IMR-90 (cell line): Measurements from ENCODE around the gene ATP2C2. TPM values are rescaled to one million over a fixed set of nuclear protein-coding genes. Genes with fewer than 3 reads are reported as not detected.

Experiments
- ATAC-seq: fragments of 200-7000 bp; cut with Tn5 transposase; 2 replicates; pipeline ENCODE4 v1.9.1; 2020; ENCODE audit warnings: low read depth, mild to moderate bottlenecking, moderate library complexity
- BruUV-seq: library from RNA; stranded (reverse); fragments of 400-500 nt; replicated peaks from 2 replicates; lab custom pipeline; 2021; lab: Mats Ljungman, UMichigan
- CTCF ChIA-PET: fragments of 300-600 bp; formaldehyde crosslinking; extraction: SDS; loops from one replicate; lab custom pipeline; 2021; ENCODE audit warnings: antibody characterized with exemption; lab: Yijun Ruan, JAX
- POLR2A ChIA-PET: fragments of 300-600 bp; sonication (Branson Sonifier 250); formaldehyde crosslinking; loops from one replicate; lab custom pipeline; 2022; ENCODE audit warnings: antibody characterized with exemption; ENCODE audit not compliant: unreplicated experiment; lab: Charles Lee
- DNase-seq: peaks from one replicate; pipeline ENCODE4 v3.0.0; 2013
- H2AFZ ChIP-seq: replicated peaks from 2 replicates; pipeline ENCODE3; 2013; ENCODE audit warnings: low read length, mild to moderate bottlenecking; ENCODE audit not compliant: poor library complexity
- H2AK5ac ChIP-seq: 2 replicates; pipeline ENCODE4 v1.6.1; 2013; ENCODE audit warnings: low read depth, low read length, inconsistent platforms
- H2AK9ac ChIP-seq: replicated peaks from 2 replicates; pipeline ENCODE3; 2013; ENCODE audit warnings: mild to moderate bottlenecking, low read depth, low read length, moderate library complexity; ENCODE audit not compliant: poor library complexity
- H2BK120ac ChIP-seq: 2 replicates; pipeline ENCODE4 v1.6.1; 2013; ENCODE audit warnings: low read depth, low read length, inconsistent platforms
- H2BK15ac ChIP-seq: 3 replicates; pipeline ENCODE4 v1.6.1; 2013; ENCODE audit warnings: low read depth, low read length, inconsistent platforms
- H2BK20ac ChIP-seq: 2 replicates; pipeline ENCODE4 v1.6.1; 2013; ENCODE audit warnings: low read depth, mild to moderate bottlenecking, inconsistent platforms, low read length, moderate library complexity
- H2BK5ac ChIP-seq: 2 replicates; pipeline ENCODE4 v1.6.1; 2013; ENCODE audit warnings: mild to moderate bottlenecking, low read depth, low read length, inconsistent platforms; ENCODE audit not compliant: poor library complexity, severe bottlenecking
- H3K14ac ChIP-seq: replicated peaks from 2 replicates; pipeline ENCODE4 v1.6.1; 2013; ENCODE audit warnings: low read depth, low read length, inconsistent platforms
- H3K18ac ChIP-seq: 2 replicates; pipeline ENCODE4 v1.6.1; 2013; ENCODE audit warnings: low read depth, low read length, control low read depth
- H3K23ac ChIP-seq: 2 replicates; pipeline ENCODE4 v1.6.1; 2013; ENCODE audit warnings: low read depth, low read length, inconsistent platforms
- H3K27ac ChIP-seq: 2 replicates; pipeline ENCODE4 v1.5.1; 2013; ENCODE audit warnings: mild to moderate bottlenecking, control low read depth, low read length; ENCODE audit not compliant: insufficient read depth
- H3K27me3 ChIP-seq: 2 replicates; pipeline ENCODE4 v1.6.1; 2013; ENCODE audit warnings: low read length; ENCODE audit not compliant: control insufficient read depth, insufficient read depth
- H3K36me3 ChIP-seq: 2 replicates; pipeline ENCODE4 v1.6.1; 2013; ENCODE audit warnings: low read length, mixed read lengths; ENCODE audit not compliant: control insufficient read depth, insufficient read depth
- H3K4ac ChIP-seq: 2 replicates; pipeline ENCODE4 v1.6.1; 2013; ENCODE audit warnings: low read depth, low read length, inconsistent platforms
- H3K4me1 ChIP-seq: 2 replicates; pipeline ENCODE4 v1.6.1; 2013; ENCODE audit warnings: low read length, mixed read lengths; ENCODE audit not compliant: control insufficient read depth, insufficient read depth
- H3K4me2 ChIP-seq: 2 replicates; pipeline ENCODE4 v1.6.1; 2013; ENCODE audit warnings: low read depth, mild to moderate bottlenecking, control low read depth, low read length, moderate library complexity
- H3K4me3 ChIP-seq: 2 replicates; pipeline ENCODE4 v1.5.1; 2013; ENCODE audit warnings: low read depth, mild to moderate bottlenecking, control low read depth, low read length, moderate library complexity; ENCODE audit not compliant: insufficient read depth
- H3K56ac ChIP-seq: 2 replicates; pipeline ENCODE4 v1.6.1; 2013; ENCODE audit warnings: low read length, inconsistent platforms; ENCODE audit not compliant: insufficient read depth; ENCODE audit errors: extremely low read depth
- H3K79me1 ChIP-seq, 2 experiments: 2 replicates each; pipeline ENCODE4 v1.6.1; 2013; ENCODE audit warnings: low read length in 2 of 2, inconsistent platforms in 1 of 2, low read depth in 1 of 2
- H3K9ac ChIP-seq: 2 replicates; pipeline ENCODE4 v1.6.1; 2013; ENCODE audit warnings: low read depth, low read length, control low read depth
- H3K9me1 ChIP-seq: 2 replicates; pipeline ENCODE4 v1.6.1; 2013; ENCODE audit warnings: low read length, inconsistent platforms; ENCODE audit not compliant: insufficient read depth
- H3K9me3 ChIP-seq: 2 replicates; pipeline ENCODE4 v1.6.1; 2013; ENCODE audit warnings: low read length; ENCODE audit not compliant: control insufficient read depth, insufficient read depth
- H4K20me1 ChIP-seq: 2 replicates; pipeline ENCODE4 v1.6.1; 2013; ENCODE audit warnings: low read length, inconsistent platforms; ENCODE audit not compliant: insufficient read depth
- H4K5ac ChIP-seq: 2 replicates; pipeline ENCODE4 v1.6.1; 2013; ENCODE audit warnings: mild to moderate bottlenecking, low read depth, low read length, control low read depth
- H4K8ac ChIP-seq, 2 experiments: 2 replicates each; pipeline ENCODE4 v1.6.1; 2013; ENCODE audit warnings: low read depth in 2 of 2, low read length in 2 of 2, control low read depth in 1 of 2, inconsistent platforms in 1 of 2
- H4K91ac ChIP-seq: 2 replicates; pipeline ENCODE4 v1.6.1; 2013; ENCODE audit warnings: low read depth, low read length, inconsistent platforms; ENCODE audit not compliant: insufficient read depth
- CEBPB ChIP-seq: IDR thresholded peaks from 2 replicates; pipeline ENCODE4 v1.6.1; 2012; ENCODE audit warnings: low read depth, low read length, improper control_type of control experiment
- CHD1 ChIP-seq: IDR thresholded peaks from 2 replicates; pipeline ENCODE4 v1.6.1; 2012; ENCODE audit warnings: low read depth, low read length, improper control_type of control experiment
- MAFK ChIP-seq: IDR thresholded peaks from 2 replicates; pipeline ENCODE4 v1.6.1; 2012; ENCODE audit warnings: low read depth, low read length, improper control_type of control experiment
- MXI1 ChIP-seq: IDR thresholded peaks from 2 replicates; pipeline ENCODE4 v1.6.1; 2012; ENCODE audit warnings: low read depth, mild to moderate bottlenecking, low read length, moderate library complexity, borderline replicate concordance
- NFE2L2 ChIP-seq: fragments of 150-350 bp; IDR thresholded peaks from 2 replicates; pipeline ENCODE4 v1.6.1; 2016; ENCODE audit warnings: low read depth, mild to moderate bottlenecking, low read length
- POLR2A ChIP-seq: IDR thresholded peaks from 2 replicates; pipeline ENCODE4 v1.6.1; 2012; ENCODE audit warnings: mild to moderate bottlenecking, low read depth, low read length
- WGBS, 2 experiments: methylation state at CpG; one replicate each; pipeline versions ENCODE4 v1.1.5 to v1.1.7; 2013; ENCODE audit warnings: missing lambda C conversion rate in 2 of 2; ENCODE audit not compliant: insufficient read length in 1 of 2; ENCODE audit errors: extremely low coverage in 2 of 2; 5-methylcytosine and 5-hydroxymethylcytosine counted together
- dilution Hi-C: fragments of 300-500 bp; cut with HindIII; formaldehyde crosslinking; loops from one replicate; pipeline ENCODE4 v1.14.3; 2018; ENCODE audit warnings: low sequenced_read_pairs; ENCODE audit not compliant: unreplicated experiment
- in situ Hi-C: fragments of 300-500 bp; cut with MboI; formaldehyde crosslinking; loops from 3 replicates; pipeline ENCODE4 v1.14.3; 2019; ENCODE audit warnings: low sequenced_read_pairs, inconsistent platforms, mixed read lengths
- intact Hi-C: fragments of 100-400 bp; cut with micrococcal nuclease; formaldehyde crosslinking; loops from 2 replicates; pipeline ENCODE4 v1.10.0; 2022
- polyA plus RNA-seq, 3 experiments: library from polyadenylated mRNA; depleted of rRNA; stranded (reverse); fragments of >200 nt; gene quantifications; 2 replicates each; pipeline ENCODE4 v1.2.3, GENCODE V29; 2012; ENCODE audit warnings: low replicate concordance in 1 of 3
- total RNA-seq: library from RNA; depleted of rRNA; stranded (reverse); fragments of >200 nt; gene quantifications from 2 replicates; pipeline ENCODE4 v1.2.3, GENCODE V29; 2012
- TF ChIP-seq, protein P1 (sequence below): fragments of 150-350 bp; IDR thresholded peaks from 2 replicates; pipeline ENCODE4 v1.6.1; 2016; ENCODE audit warnings: low read depth, mild to moderate bottlenecking, low read length, moderate library complexity, borderline replicate concordance
- TF ChIP-seq, protein P2 (sequence below): fragments of 150-350 bp; IDR thresholded peaks from 2 replicates; pipeline ENCODE4 v1.6.1; 2017; ENCODE audit warnings: mild to moderate bottlenecking, antibody characterized with exemption, low read length, low read depth

The ATP2C2 gene
- total and polyA plus RNA-seq, 2 of the 4 experiments (the other 2 are of a cell fraction): not detected

DNA sequence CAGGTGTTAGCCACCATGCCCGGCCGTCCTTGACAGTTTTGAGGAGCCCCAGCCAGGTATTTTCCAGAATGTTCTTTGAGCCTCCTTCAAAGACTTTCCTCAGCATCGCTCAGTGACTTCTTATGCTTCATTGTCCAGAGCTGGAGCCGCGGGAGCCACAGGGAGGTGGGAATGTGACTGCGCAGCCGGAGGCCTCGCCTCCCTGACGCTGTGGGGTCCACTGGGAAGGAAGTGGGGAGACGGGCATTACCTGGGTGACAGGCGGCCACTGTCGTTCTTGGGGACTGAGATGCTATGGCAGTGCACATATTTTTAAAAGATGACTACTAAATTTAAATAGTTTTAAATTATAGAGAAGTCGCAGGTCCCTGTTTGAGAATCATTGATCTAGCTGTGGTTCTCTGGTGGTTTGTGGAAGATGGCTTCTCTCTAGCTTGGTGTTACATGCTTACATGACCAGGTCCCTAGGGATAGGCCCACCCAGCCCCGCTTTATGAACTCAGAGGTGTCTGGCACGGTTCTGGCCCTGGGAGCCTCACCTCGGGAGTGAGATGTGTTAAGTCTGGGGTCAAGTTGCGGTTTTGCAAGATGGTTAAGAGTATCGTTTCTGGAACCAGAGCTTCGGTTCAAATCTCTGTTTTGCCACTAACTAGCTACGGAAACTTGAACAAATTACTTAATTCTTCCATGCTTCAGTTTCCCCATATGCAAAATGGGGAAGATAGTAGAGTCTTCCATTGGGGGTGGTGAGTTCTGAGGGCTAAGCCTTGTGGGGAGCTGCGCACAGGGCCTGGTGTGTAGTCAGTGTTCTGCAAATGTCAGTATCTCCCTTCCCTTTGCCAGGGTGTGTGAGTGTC, 53.0 kb downstream of the ATP2C2 start:
- Histone ChIP-seq H2AK5ac (no peak overlapping the region), H4K8ac (no peak overlapping the region), H2BK15ac (no peak overlapping the region), H3K4me1 (no peaks in the 10 kb centered on the region), H2BK20ac (no peak overlapping the region), H2AFZ (no peak overlapping the region), H3K9ac (no peak overlapping the region), H3K23ac (no peak overlapping the region), H3K4me3 (no peak overlapping the region), H2BK120ac (no peak overlapping the region), H3K56ac (no peak overlapping the region), H3K14ac (no peak overlapping the region), H3K79me1 (no peaks in the 10 kb centered on the region), H3K18ac (no peak overlapping the region), H4K91ac (no peak overlapping the region), H3K9me1 (no peaks in the 10 kb centered on the region), H4K20me1 (no peaks in the 10 kb centered on the region), H2AK9ac (no peak overlapping the region), H2BK5ac (no peak overlapping the region), H3K36me3 (no peaks in the 10 kb centered on the region), H3K27me3 (peaks cover 34% of the 10 kb centered on the region), H3K4me2 (no peak overlapping the region), H3K27ac (no peak overlapping the region), H4K5ac (no peak overlapping the region), H3K4ac (no peak overlapping the region), H3K9me3 (no peaks in the 10 kb centered on the region)
- ATAC-seq (no peak), DNase-seq (no peak)
- in situ Hi-C loops: no loop called here
- TF ChIP-seq NFE2L2: no peak
- TF ChIP-seq CHD1: no peak
- TF ChIP-seq, protein P1, sequence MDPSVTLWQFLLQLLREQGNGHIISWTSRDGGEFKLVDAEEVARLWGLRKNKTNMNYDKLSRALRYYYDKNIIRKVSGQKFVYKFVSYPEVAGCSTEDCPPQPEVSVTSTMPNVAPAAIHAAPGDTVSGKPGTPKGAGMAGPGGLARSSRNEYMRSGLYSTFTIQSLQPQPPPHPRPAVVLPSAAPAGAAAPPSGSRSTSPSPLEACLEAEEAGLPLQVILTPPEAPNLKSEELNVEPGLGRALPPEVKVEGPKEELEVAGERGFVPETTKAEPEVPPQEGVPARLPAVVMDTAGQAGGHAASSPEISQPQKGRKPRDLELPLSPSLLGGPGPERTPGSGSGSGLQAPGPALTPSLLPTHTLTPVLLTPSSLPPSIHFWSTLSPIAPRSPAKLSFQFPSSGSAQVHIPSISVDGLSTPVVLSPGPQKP: no peak
- no peak for TF ChIP-seq MAFK
- no peak for TF ChIP-seq MXI1
- TF ChIP-seq CEBPB: no peak
- TF ChIP-seq, protein P2, sequence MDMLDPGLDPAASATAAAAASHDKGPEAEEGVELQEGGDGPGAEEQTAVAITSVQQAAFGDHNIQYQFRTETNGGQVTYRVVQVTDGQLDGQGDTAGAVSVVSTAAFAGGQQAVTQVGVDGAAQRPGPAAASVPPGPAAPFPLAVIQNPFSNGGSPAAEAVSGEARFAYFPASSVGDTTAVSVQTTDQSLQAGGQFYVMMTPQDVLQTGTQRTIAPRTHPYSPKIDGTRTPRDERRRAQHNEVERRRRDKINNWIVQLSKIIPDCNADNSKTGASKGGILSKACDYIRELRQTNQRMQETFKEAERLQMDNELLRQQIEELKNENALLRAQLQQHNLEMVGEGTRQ: no peak
- no peak for TF ChIP-seq POLR2A
- CTCF ChIA-PET: no interaction called here
- 75% methylated on average over 5 of the region's 21 CpGs; no CpG with 5 or more reads in 1 of the 2 experiments for WGBS, 2 experiments
- intact Hi-C loops: no loop called here
- no TSS peak for BruUV-seq
- dilution Hi-C loops: no loop called here
- POLR2A ChIA-PET: no interaction called here
